Esophagus muscularis mucosa (tissue), 4 donors: Measurements from ENCODE around the gene ASPSCR1. TPM values are rescaled to one million over a fixed set of nuclear protein-coding genes. Genes with fewer than 3 reads are reported as not detected.

ENCODE experiments used
- DNase-seq: peaks from one replicate; pipeline ENCODE4 v3.0.0-alpha.2; 2017; ENCODE audit errors: extremely low spot score
- H3K27ac ChIP-seq, 4 donors: fragments of 200-600 bp; sonication (generic); replicated peaks in 1 of 4; 1 replicate in 3 of 4; 2 replicates in 1 of 4; pipeline ENCODE4 v1.5.1; 2016 to 2019; ENCODE audit warnings: mild to moderate bottlenecking in 1 of 4
- H3K27me3 ChIP-seq, 4 donors: fragments of 200-600 bp; sonication (generic); one replicate each; pipeline versions ENCODE4 v1.5.1 to v1.6.0; 2016 to 2019
- H3K36me3 ChIP-seq, 4 donors: fragments of 200-600 bp; sonication (generic); one replicate each; pipeline ENCODE4 v1.5.1; 2016 to 2019
- H3K4me1 ChIP-seq, 4 donors: fragments of 200-600 bp; sonication (generic); one replicate each; pipeline ENCODE4 v1.5.1; 2016 to 2019
- H3K4me3 ChIP-seq, 4 donors: fragments of 200-600 bp; sonication (generic); 1 replicate in 2 of 4; 2 replicates in 2 of 4; pipeline ENCODE4 v1.5.1; 2016 to 2019; ENCODE audit warnings: mild to moderate bottlenecking in 4 of 4, moderate library complexity in 1 of 4
- H3K9me3 ChIP-seq, 4 donors: fragments of 200-600 bp; sonication (generic); 1 replicate in 3 of 4; 2 replicates in 1 of 4; pipeline ENCODE4 v1.5.1; 2016 to 2019
- CTCF ChIP-seq, 3 experiments: fragments of 200-600 bp in 2 of 3; fragments of 450-650 bp in 1 of 3; sonication (generic) in 2 of 3; IDR thresholded peaks; one replicate each; pipeline ENCODE4 v1.5.1; 2017 to 2019; ENCODE audit warnings: antibody characterized with exemption in 3 of 3, mild to moderate bottlenecking in 2 of 3, moderate library complexity in 1 of 3
- EP300 ChIP-seq: sonication (generic); formaldehyde crosslinking; IDR thresholded peaks from one replicate; pipeline ENCODE4 v1.6.1; 2017; ENCODE audit warnings: antibody characterized with exemption
- POLR2A ChIP-seq: fragments of 450-650 bp; IDR thresholded peaks from one replicate; pipeline ENCODE4 v1.6.1; 2017; ENCODE audit warnings: antibody characterized with exemption, moderate library complexity, mild to moderate bottlenecking, low read depth
- POLR2AphosphoS5 ChIP-seq, 2 donors: sonication (generic); formaldehyde crosslinking; IDR thresholded peaks; one replicate each; pipeline ENCODE4 v1.6.1; 2017; ENCODE audit warnings: antibody characterized with exemption in 2 of 2
- WGBS: methylation state at CpG from one replicate; pipeline ENCODE4 v1.1.5; 2018; 5-methylcytosine and 5-hydroxymethylcytosine counted together
- intact Hi-C: fragments of 100-400 bp; cut with DNase I; formaldehyde crosslinking; loops from one replicate; pipeline ENCODE4 v1.15.1; 2023
- total RNA-seq, 4 donors: library from RNA; depleted of rRNA; stranded (reverse); fragments of >200 nt; gene quantifications; one replicate each; pipeline versions ENCODE4 v1.1.0 to v1.2.1, GENCODE V29; 2016

The ASPSCR1 gene
- total RNA-seq, 4 donors from 2014 or later = 15.9 to 18.4 (median 17.3) TPM

- H3K27ac ChIP-seq = no peak overlapping the region
- peaks cover 24 to 48% (median 39%) of the 10 kb centered on the region in 4 donors for H3K4me1 ChIP-seq
- H3K9me3 ChIP-seq = no peaks in the 10 kb centered on the region
- H3K4me3 ChIP-seq = no peak overlapping the region
- intact Hi-C loops = no loop called here
- 90% methylated on average over 8 of the region's 17 CpGs for WGBS
- no peak for DNase-seq
- H3K27me3 ChIP-seq = peaks cover 0 to 5% (median 0%) of the 10 kb centered on the region in 4 donors
- no peak for TF ChIP-seq POLR2AphosphoS5 (IDR thresholded peaks at IDR 0.05)
- peaks cover 0 to 30% (median 16%) of the 10 kb centered on the region in 4 donors for H3K36me3 ChIP-seq
Measured at GRCh38 chr17:82024859-82025258, 47.4 kb downstream of the ASPSCR1 start.

GRCh38 chr17:82025401-82026107, 48.1 kb downstream of the ASPSCR1 start:
- H3K4me3 ChIP-seq = no peak overlapping the region
- H3K36me3 ChIP-seq = peaks cover 0 to 30% (median 16%) of the 10 kb centered on the region in 4 donors
- TF ChIP-seq CTCF (IDR thresholded peaks at IDR 0.05) = no peak
- TF ChIP-seq EP300 = no peak
- no peak for TF ChIP-seq POLR2AphosphoS5 (IDR thresholded peaks at IDR 0.05)
- no peak for TF ChIP-seq POLR2A
- peaks cover 0 to 5% (median 0%) of the 10 kb centered on the region in 4 donors for H3K27me3 ChIP-seq
- DNase-seq = no peak
- H3K9me3 ChIP-seq = no peaks in the 10 kb centered on the region
- no peak overlapping the region for H3K27ac ChIP-seq
- intact Hi-C loops = no loop called here
- WGBS = 90% methylated on average over 25 of the region's 25 CpGs
- peaks cover 26 to 48% (median 40%) of the 10 kb centered on the region in 4 donors for H3K4me1 ChIP-seq

GRCh38 chr17:82028246-82028645, 50.8 kb downstream of the ASPSCR1 start:
- H3K4me3 ChIP-seq = no peak overlapping the region
- intact Hi-C loops = no loop called here
- no peaks in the 10 kb centered on the region for H3K9me3 ChIP-seq
- H3K27me3 ChIP-seq = peaks cover 0 to 18% (median 6%) of the 10 kb centered on the region in 4 donors
- no peak for TF ChIP-seq CTCF (IDR thresholded peaks at IDR 0.05)
- TF ChIP-seq POLR2A = no peak
- TF ChIP-seq POLR2AphosphoS5 (IDR thresholded peaks at IDR 0.05) = no peak
- no peak for TF ChIP-seq EP300
- H3K36me3 ChIP-seq = peaks cover 0 to 30% (median 16%) of the 10 kb centered on the region in 4 donors
- DNase-seq = no peak
- 97% methylated on average over 8 of the region's 13 CpGs for WGBS
- H3K4me1 ChIP-seq = peaks cover 27 to 45% (median 37%) of the 10 kb centered on the region in 4 donors
- no peak overlapping the region for H3K27ac ChIP-seq

- DNase-seq = no peak
- Histone ChIP-seq H3K9me3 (no peaks in the 10 kb centered on the region), H3K4me3 (no peak overlapping the region), H3K27ac (no peak overlapping the region), H3K36me3 (peaks cover 0 to 30% (median 16%) of the 10 kb centered on the region in 4 donors), H3K4me1 (peaks cover 20 to 38% (median 31%) of the 10 kb centered on the region in 4 donors), H3K27me3 (peaks cover 0 to 18% (median 6%) of the 10 kb centered on the region in 4 donors)
- intact Hi-C loops = no loop called here
- WGBS = no CpG with 5 or more reads among the region's 9 CpGs
- no peak for TF ChIP-seq CTCF (IDR thresholded peaks at IDR 0.05)
- no peak for TF ChIP-seq EP300
- TF ChIP-seq POLR2AphosphoS5 (IDR thresholded peaks at IDR 0.05) = no peak
- no peak for TF ChIP-seq POLR2A
Measured at GRCh38 chr17:82028966-82029365, 51.5 kb downstream of the ASPSCR1 start.

GRCh38 chr17:82029391-82029790, 52.0 kb downstream of the ASPSCR1 start:
- Histone ChIP-seq H3K4me3 (no peak overlapping the region), H3K4me1 (peaks cover 17 to 33% (median 27%) of the 10 kb centered on the region in 4 donors), H3K27ac (no peak overlapping the region), H3K9me3 (no peaks in the 10 kb centered on the region), H3K36me3 (peaks cover 0 to 30% (median 16%) of the 10 kb centered on the region in 4 donors), H3K27me3 (peaks cover 0 to 18% (median 6%) of the 10 kb centered on the region in 4 donors)
- WGBS = 85% methylated on average over 9 of the region's 16 CpGs
- no peak for DNase-seq
- intact Hi-C loops = no loop called here
- TF ChIP-seq EP300 (no peak), CTCF (IDR thresholded peaks at IDR 0.05) (no peak), POLR2A (no peak), POLR2AphosphoS5 (IDR thresholded peaks at IDR 0.05) (no peak)
